ENCODE results near the gene GATA2. TPM values are rescaled to one million over a fixed set of nuclear protein-coding genes. Genes with fewer than 3 reads are reported as not detected.

GATA2 gene
- total and polyA plus RNA-seq, 2 of the 13 experiments (the other 11 are each of a cell fraction or from before 2014, with no cell fraction given), result 3.5 to 6.2 TPM

GRCh38 chr3:128482666-128483656 is 10.0 kb downstream of the GATA2 start:
- CTCF ChIA-PET (ENCODE audit: low intra/inter-chr PET ratio, low total read pairs), result no interaction called here
- POLR2A ChIA-PET, result no interaction called here
- TF ChIP-seq RBAK (CRISPR knock-in tag; IDR thresholded peaks at IDR 0.05), result no peak
- no peak for TF ChIP-seq ZNF362 (CRISPR knock-in tag; IDR thresholded peaks at IDR 0.05; ENCODE audit: borderline replicate concordance)
- TF ChIP-seq TBX3 (IDR thresholded peaks at IDR 0.05; ENCODE audit: borderline replicate concordance), result no peak
- no peak for TF ChIP-seq GATAD1 (CRISPR knock-in tag; IDR thresholded peaks at IDR 0.05)
- no peak for TF ChIP-seq RORA (CRISPR knock-in tag; IDR thresholded peaks at IDR 0.05)
- 97% methylated on average over 30 of the region's 33 CpGs for WGBS (ENCODE audit: low lambda C conversion rate)
- BruUV-seq (replicated peaks), result no TSS peak
- no peak overlapping the region for H3K9ac ChIP-seq (ENCODE audit: insufficient read depth, low read depth, low read length)
- no peaks in the 10 kb centered on the region; the same call in 1 of the 2 replicates for H4K20me1 ChIP-seq (ENCODE audit: insufficient read depth, low read length)
- no peak overlapping the region for H3K4me3 ChIP-seq (replicated peaks in 1 of 3; ENCODE audit: insufficient read depth in 1 of 3, low read depth in 2 of 3, low read length in 3 of 3)
- H3K36me3 ChIP-seq (replicated peaks in 1 of 2; ENCODE audit: control insufficient read depth in 1 of 2, insufficient read depth in 2 of 2, low read length in 2 of 2), result peaks cover 6 to 47% of the 10 kb centered on the region in 2 experiments; a peak in 3 of 5 replicates
- peaks cover 5% of the 10 kb centered on the region for H3K79me2 ChIP-seq (ENCODE audit: insufficient read depth, low read length)
- intact Hi-C loops (cut with micrococcal nuclease; ENCODE audit: unreplicated experiment) (no loop called here), in situ Hi-C loops (cut with HindIII; ENCODE audit: extremely low pct_ligation_motif_present, low pct_unique_long_range_greater_than_20kb) (no loop called here)
- no peak overlapping the region for H2AFZ ChIP-seq (ENCODE audit: low read length)
- H3K4me2 ChIP-seq (ENCODE audit: low read depth, low read length), result no peak overlapping the region
- no peaks in the 10 kb centered on the region for H3K27me3 ChIP-seq (ENCODE audit: control insufficient read depth in 1 of 2, insufficient read depth in 2 of 2, low read length in 2 of 2)
- peaks cover 16% of the 10 kb centered on the region for H3K4me1 ChIP-seq (ENCODE audit: insufficient read depth, low read length)
- DNase-seq (ENCODE audit: low spot score) (no peak), ATAC-seq (no peak), FAIRE-seq (no peak)
- H3K27ac ChIP-seq (ENCODE audit: extremely low read length, insufficient read depth, low read length), result no peak overlapping the region
- no peaks in the 10 kb centered on the region for H3K9me3 ChIP-seq (ENCODE audit: low read length)

GRCh38 chr3:128482175-128482574 is 10.8 kb downstream of the GATA2 start:
- no peak overlapping the region for H3K4me3 ChIP-seq (replicated peaks in 1 of 3; ENCODE audit: insufficient read depth in 1 of 3, low read depth in 2 of 3, low read length in 3 of 3)
- CTCF ChIA-PET (ENCODE audit: low intra/inter-chr PET ratio, low total read pairs), result no interaction called here
- H3K79me2 ChIP-seq (ENCODE audit: insufficient read depth, low read length), result peaks cover 3% of the 10 kb centered on the region
- intact Hi-C loops (cut with micrococcal nuclease; ENCODE audit: unreplicated experiment), result no loop called here
- H3K4me2 ChIP-seq (ENCODE audit: low read depth, low read length), result no peak overlapping the region
- H4K20me1 ChIP-seq (ENCODE audit: insufficient read depth, low read length), result no peaks in the 10 kb centered on the region; the same call in 1 of the 2 replicates
- no peaks in the 10 kb centered on the region for H3K9me3 ChIP-seq (ENCODE audit: low read length)
- FAIRE-seq (no peak), ATAC-seq (no peak), DNase-seq (ENCODE audit: low spot score) (no peak)
- no peaks in the 10 kb centered on the region for H3K27me3 ChIP-seq (ENCODE audit: control insufficient read depth in 1 of 2, insufficient read depth in 2 of 2, low read length in 2 of 2)
- WGBS (ENCODE audit: low lambda C conversion rate), result 97% methylated on average over 9 of the region's 11 CpGs
- POLR2A ChIA-PET, result no interaction called here
- peaks cover 16% of the 10 kb centered on the region for H3K4me1 ChIP-seq (ENCODE audit: insufficient read depth, low read length)
- H3K27ac ChIP-seq (ENCODE audit: extremely low read length, insufficient read depth, low read length), result no peak overlapping the region
- in situ Hi-C loops (cut with HindIII; ENCODE audit: extremely low pct_ligation_motif_present, low pct_unique_long_range_greater_than_20kb), result no loop called here
- no TSS peak for BruUV-seq (replicated peaks)
- H3K9ac ChIP-seq (ENCODE audit: insufficient read depth, low read depth, low read length), result no peak overlapping the region
- H2AFZ ChIP-seq (ENCODE audit: low read length), result no peak overlapping the region
- peaks cover 6 to 47% of the 10 kb centered on the region in 2 experiments; a peak in 3 of 5 replicates for H3K36me3 ChIP-seq (replicated peaks in 1 of 2; ENCODE audit: control insufficient read depth in 1 of 2, insufficient read depth in 2 of 2, low read length in 2 of 2)
- TF ChIP-seq HINFP (CRISPR knock-in tag; IDR thresholded peaks at IDR 0.05; ENCODE audit: low read depth) (no peak), MTF1 (CRISPR knock-in tag; IDR thresholded peaks at IDR 0.05) (no peak), ZFP91 (CRISPR knock-in tag; IDR thresholded peaks at IDR 0.05; ENCODE audit: borderline replicate concordance) (no peak), ZFP90 (CRISPR knock-in tag; IDR thresholded peaks at IDR 0.05; ENCODE audit: borderline replicate concordance) (no peak), ZNF503 (CRISPR knock-in tag; IDR thresholded peaks at IDR 0.05) (no peak)
